Measurements from ENCODE around the gene COX19.

GRCh38 chr7:964401-965231 is 10.7 kb downstream of the COX19 start:
- TF ChIP-seq, protein P1, sequence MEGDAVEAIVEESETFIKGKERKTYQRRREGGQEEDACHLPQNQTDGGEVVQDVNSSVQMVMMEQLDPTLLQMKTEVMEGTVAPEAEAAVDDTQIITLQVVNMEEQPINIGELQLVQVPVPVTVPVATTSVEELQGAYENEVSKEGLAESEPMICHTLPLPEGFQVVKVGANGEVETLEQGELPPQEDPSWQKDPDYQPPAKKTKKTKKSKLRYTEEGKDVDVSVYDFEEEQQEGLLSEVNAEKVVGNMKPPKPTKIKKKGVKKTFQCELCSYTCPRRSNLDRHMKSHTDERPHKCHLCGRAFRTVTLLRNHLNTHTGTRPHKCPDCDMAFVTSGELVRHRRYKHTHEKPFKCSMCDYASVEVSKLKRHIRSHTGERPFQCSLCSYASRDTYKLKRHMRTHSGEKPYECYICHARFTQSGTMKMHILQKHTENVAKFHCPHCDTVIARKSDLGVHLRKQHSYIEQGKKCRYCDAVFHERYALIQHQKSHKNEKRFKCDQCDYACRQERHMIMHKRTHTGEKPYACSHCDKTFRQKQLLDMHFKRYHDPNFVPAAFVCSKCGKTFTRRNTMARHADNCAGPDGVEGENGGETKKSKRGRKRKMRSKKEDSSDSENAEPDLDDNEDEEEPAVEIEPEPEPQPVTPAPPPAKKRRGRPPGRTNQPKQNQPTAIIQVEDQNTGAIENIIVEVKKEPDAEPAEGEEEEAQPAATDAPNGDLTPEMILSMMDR (IDR thresholded peaks at IDR 0.05): peak in 2 of 4 experiments; percentile 18 to 23
- peak; percentile 68 to 78 (median 74) for TF ChIP-seq POLR2AphosphoS5 (IDR thresholded peaks at IDR 0.05)
- TF ChIP-seq POLR2A (IDR thresholded peaks at IDR 0.05): no peak
- TF ChIP-seq EP300 (IDR thresholded peaks at IDR 0.05): peak in 1 of 4 donors; percentile 85
